ENCODE measurements around the gene SNTA1.
"Not testable (repeated sequence)": the region's sequence is repeated elsewhere in the genome, so short reads cannot be mapped to it uniquely, and the experiment has no call there.

Gene SNTA1

DNA sequence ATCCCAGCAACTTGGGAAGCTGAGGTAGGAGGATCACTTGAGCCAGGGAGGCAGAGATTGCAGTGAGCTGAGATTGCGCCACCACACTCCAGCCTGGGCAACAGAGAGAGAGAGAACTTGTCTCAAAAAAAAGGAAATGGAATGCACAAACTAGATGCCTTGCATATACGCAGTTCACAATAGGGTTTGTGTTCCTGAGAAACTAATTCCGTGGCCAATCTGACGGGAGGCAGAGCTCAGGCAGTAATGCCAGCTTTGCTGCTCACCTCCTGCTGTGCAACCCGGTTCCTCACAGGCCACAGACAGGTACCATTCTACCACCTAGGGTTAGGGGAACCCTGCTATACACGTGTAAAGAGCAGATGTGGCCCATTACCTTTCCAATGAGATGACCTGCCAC is 43.6 kb downstream of the SNTA1 start:
- DNase-seq (ENCODE audit: low spot score) = no peak
- TF ChIP-seq CTCF (IDR thresholded peaks at IDR 0.05; ENCODE audit: extremely low read depth, missing control alignments) = no peak

GRCh38 chr20:33394718-33395117 is 48.8 kb downstream of the SNTA1 start:
- no peak for DNase-seq (ENCODE audit: low spot score)
- no peak for TF ChIP-seq CTCF (IDR thresholded peaks at IDR 0.05; ENCODE audit: extremely low read depth, missing control alignments)

- TF ChIP-seq CTCF (IDR thresholded peaks at IDR 0.05; ENCODE audit: extremely low read depth, missing control alignments) = no peak
- DNase-seq (ENCODE audit: low spot score) = no peak
These were observed 50.0 kb downstream of the SNTA1 start for GRCh38 chr20:33393609-33394008.

DNA sequence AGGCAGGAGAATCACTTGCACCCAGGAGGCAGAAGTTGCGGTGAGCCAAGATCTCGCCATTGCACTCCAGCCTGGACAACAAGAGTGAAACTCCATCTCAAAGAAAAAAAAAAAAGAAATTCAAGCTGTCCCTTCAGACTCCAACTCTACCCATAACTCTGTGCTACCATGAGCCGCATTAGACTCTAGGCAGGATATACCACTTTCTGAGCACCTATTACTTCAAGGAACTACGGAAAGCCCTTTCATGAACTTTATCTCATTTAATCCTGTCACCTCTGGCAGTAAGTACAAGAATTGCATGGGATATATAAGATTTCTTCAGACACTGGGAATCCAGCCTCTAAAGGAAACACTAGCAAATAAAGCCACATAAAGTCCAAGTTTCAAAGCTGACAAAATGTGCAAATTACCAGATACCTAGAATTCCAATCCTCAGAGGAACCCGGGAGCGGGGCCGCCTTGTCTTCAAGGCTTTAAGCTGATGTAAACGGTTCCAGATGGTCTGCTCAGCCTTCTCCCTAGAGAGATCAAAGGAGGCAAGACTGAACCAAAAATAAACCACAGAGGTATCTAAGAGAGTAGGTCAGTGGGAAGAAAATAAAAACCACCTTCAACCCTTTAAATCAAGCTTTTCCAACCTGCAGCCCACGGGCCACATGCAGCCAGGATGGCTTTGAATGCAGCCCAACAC is 51.7 kb downstream of the SNTA1 start:
- no peak for TF ChIP-seq CTCF (IDR thresholded peaks at IDR 0.05; ENCODE audit: extremely low read depth, missing control alignments)
- no peak for DNase-seq (ENCODE audit: low spot score)

DNA sequence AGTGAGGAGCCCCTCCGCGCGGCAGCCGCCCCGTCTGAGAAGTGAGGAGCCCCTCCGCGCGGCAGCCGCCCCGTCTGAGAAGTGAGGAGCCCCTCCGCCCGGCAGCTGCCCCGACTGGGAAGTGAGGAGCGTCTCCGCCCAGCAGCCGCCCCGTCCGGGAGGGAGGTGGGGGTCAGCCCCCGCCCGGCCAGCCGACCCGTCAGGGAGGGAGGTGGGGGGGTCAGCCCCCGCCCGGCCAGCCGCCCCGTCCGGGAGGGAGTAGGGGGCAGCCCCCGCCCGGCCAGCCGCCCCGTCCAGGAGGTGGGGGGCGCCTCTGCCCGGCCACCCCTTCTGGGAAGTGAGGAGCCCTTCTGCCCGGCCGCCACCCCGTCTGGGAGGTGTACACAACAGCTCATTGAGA is 54.2 kb downstream of the SNTA1 start:
- DNase-seq (ENCODE audit: low spot score) = not testable (repeated sequence)

DNA sequence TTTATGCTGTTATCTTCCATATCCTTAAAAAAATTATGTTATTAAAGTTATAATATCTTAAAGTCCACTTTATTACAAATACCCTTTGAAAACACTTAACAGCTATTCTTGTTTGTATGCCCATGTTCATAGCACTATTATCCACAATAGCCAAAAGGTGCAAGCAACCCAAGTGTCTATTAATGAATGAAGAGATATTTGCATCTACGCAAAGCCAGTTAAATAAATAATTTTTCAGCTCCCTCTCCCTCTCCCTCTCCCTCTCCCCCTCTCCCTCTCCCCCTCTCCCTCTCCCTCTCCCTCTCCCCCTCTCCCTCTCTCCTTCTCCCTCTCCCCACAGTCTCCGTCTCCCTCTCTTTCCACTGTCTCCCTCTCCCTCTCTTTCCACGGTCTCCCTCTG is 55.3 kb downstream of the SNTA1 start:
- no peak for TF ChIP-seq CTCF (IDR thresholded peaks at IDR 0.05; ENCODE audit: extremely low read depth, missing control alignments)
- DNase-seq (ENCODE audit: low spot score) = no peak

DNA sequence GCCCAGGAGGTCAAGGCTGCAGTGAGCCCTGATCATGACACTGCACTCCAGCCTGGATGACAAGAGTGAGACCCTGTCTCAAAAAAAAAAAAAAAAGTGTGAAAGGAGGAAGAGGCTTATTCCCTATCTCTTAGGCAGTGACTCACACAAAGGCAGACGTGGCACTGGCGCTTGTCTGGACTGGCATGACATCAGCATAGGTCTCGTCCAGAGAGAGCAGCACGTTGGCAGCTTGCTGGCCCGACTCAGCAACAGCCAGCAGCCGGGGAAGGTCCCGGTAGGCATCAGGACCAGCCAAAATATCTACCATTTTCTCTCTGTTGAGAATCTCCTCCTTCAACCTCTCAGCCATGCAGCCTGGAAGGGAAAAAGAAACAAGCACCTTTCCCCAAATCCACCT is 56.4 kb downstream of the SNTA1 start:
- DNase-seq (ENCODE audit: low spot score) = no peak
- TF ChIP-seq CTCF (IDR thresholded peaks at IDR 0.05; ENCODE audit: extremely low read depth, missing control alignments) = no peak

DNA sequence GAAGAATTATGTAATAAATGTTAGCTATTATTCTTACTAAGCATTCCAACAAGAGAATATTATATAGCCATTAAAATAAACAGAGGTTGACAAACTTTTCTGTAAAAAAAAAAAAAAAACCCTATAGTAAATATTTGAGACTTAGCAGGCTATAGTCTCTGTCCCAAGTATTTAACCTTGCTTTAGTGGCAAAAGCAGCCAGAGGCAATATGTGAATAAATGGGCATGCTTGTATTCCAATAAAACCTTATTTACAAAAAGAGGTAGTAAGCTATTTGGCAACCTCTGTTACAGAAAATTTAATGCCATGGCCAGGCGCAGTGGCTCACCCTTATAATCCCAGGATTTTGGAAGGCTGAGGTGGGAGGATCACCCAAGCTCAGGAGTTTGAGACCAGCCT is 56.9 kb downstream of the SNTA1 start:
- TF ChIP-seq CTCF (IDR thresholded peaks at IDR 0.05; ENCODE audit: extremely low read depth, missing control alignments) = no peak
- no peak for DNase-seq (ENCODE audit: low spot score)

Measured in GM20000 (cell line).